Measurements from ENCODE around the gene PIK3R3. TPM values are rescaled to one million over a fixed set of nuclear protein-coding genes. Genes with fewer than 3 reads are reported as not detected.
A peak's percentile ranks its signal among the peaks of the same experiment; 100 is the strongest.

Gene PIK3R3
- total and polyA plus RNA-seq, 9 of the 15 experiments (the other 6 are each of a cell fraction or from before 2014, with no cell fraction given), result 1.4 to 7.7 (median 4.6) TPM

DNA sequence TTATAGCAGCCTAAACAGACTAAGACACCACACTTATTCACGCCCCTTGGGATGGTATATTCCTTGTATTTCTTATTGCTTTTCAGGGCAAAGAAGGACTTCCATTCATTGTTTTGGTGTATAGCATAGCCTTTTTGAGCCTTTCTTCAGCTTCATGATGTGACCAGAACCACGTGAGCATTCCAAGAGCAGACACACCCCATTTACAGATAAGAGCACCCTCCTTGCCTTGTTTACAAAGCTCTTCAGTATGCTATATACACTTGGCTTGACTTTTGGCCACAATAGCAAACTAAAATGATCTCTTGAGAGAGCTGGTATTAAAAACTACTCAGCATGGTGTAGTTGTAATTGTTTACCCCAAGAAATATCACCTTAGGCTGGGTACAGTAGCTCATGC is 78.7 kb downstream of the PIK3R3 start:
- no peak overlapping the region for H3K27ac ChIP-seq (ENCODE audit: extremely low read depth, low read depth, low read length)
- ChIA-PET CTCF (ENCODE audit: low intra/inter-chr PET ratio) (no interaction called here), POLR2A (interaction anchor here (0.5 to 1.5 kb wide), 13 partner anchors 12 to 533 kb away, joined by 3 to 8 read pairs (median 3); partner anchors contain the start of genes PIK3R3 and PRDX1)
- H3K36me3 ChIP-seq (ENCODE audit: control insufficient read depth, insufficient read depth, low read length), result no peaks in the 10 kb centered on the region
- peaks cover 0 to 10% of the 10 kb centered on the region in 2 experiments; a peak in 3 of 5 replicates for H3K4me1 ChIP-seq (replicated peaks in 1 of 2; ENCODE audit: control insufficient read depth in 2 of 2, insufficient read depth in 2 of 2, low read length in 2 of 2)
- ATAC-seq (peak; percentile 97), FAIRE-seq (peak; percentile 74), DNase-seq (ENCODE audit: extremely low read depth in 1 of 4, low spot score in 3 of 4) (peak in 1 of 4 experiments; percentile 62)
- no peak overlapping the region for H3K9ac ChIP-seq (ENCODE audit: insufficient read depth in 1 of 2, low read depth in 2 of 2, low read length in 2 of 2)
- no peaks in the 10 kb centered on the region for H3K9me1 ChIP-seq (ENCODE audit: control insufficient read depth, insufficient read depth, low read length)
- no peak overlapping the region for H3K4me3 ChIP-seq
- no peaks in the 10 kb centered on the region for H4K20me1 ChIP-seq (replicated peaks; ENCODE audit: control insufficient read depth, insufficient read depth, low read length)
- H2AFZ ChIP-seq (ENCODE audit: low read depth, low read length), result peak overlapping the region; percentile 47
- in situ Hi-C loops (cut with MboI), result no loop called here
- H3K79me2 ChIP-seq (ENCODE audit: control insufficient read depth, insufficient read depth, low read length), result no peaks in the 10 kb centered on the region
- intact Hi-C loops (cut with micrococcal nuclease), result no loop called here
- peak overlapping the region; percentile 20; the same call in 1 of the 2 replicates for H3K4me2 ChIP-seq (ENCODE audit: insufficient read depth, low read length)
- H3K9me3 ChIP-seq (replicated peaks; ENCODE audit: control insufficient read depth, insufficient read depth, low read depth, low read length), result no peaks in the 10 kb centered on the region
- no TSS peak for BruUV-seq (replicated peaks)
- H3K27me3 ChIP-seq (ENCODE audit: control insufficient read depth in 2 of 2, insufficient read depth in 2 of 2, low read length in 2 of 2), result no peaks in the 10 kb centered on the region
- WGBS (ENCODE audit: insufficient coverage, low coverage, missing lambda C conversion rate), result 20% methylated on average over 2 of the region's 2 CpGs
- TF ChIP-seq ZNF445 (CRISPR knock-in tag; IDR thresholded peaks at IDR 0.05; ENCODE audit: low read depth) (no peak), ZNF277 (CRISPR knock-in tag; IDR thresholded peaks at IDR 0.05; ENCODE audit: borderline replicate concordance) (no peak), MYC (IDR thresholded peaks at IDR 0.05; ENCODE audit: low read depth, low read length) (peak; percentile 63), MYC (CRISPR knock-in tag; IDR thresholded peaks at IDR 0.05; ENCODE audit: borderline replicate concordance, low read depth) (no peak), NONO (IDR thresholded peaks at IDR 0.05; ENCODE audit: low read depth in 2 of 2, low read length in 1 of 2) (no peak), MXI1 (IDR thresholded peaks at IDR 0.05; ENCODE audit: low read depth, low read length) (peak; percentile 58; the same call in 1 of the 2 replicates), TAF9B (IDR thresholded peaks at IDR 0.05; ENCODE audit: partially characterized antibody) (no peak), LEF1 (IDR thresholded peaks at IDR 0.05) (no peak), GATA2 (CRISPR knock-in tag; IDR thresholded peaks at IDR 0.05) (peak; percentile 49), TAL1 (IDR thresholded peaks at IDR 0.05) (no peak), SUPT5H (IDR thresholded peaks at IDR 0.05) (no peak), SMARCA5 (IDR thresholded peaks at IDR 0.05) (no peak), DIDO1 (tag; IDR thresholded peaks at IDR 0.05; ENCODE audit: low read depth) (no peak), EHMT2 (IDR thresholded peaks at IDR 0.05) (no peak), ZKSCAN3 (CRISPR knock-in tag; IDR thresholded peaks at IDR 0.05) (no peak), NFIX (CRISPR knock-in tag; IDR thresholded peaks at IDR 0.05; ENCODE audit: low read depth) (no peak), COPS2 (conservative IDR thresholded peaks at IDR 0.05) (no peak), ELF4 (CRISPR knock-in tag; IDR thresholded peaks at IDR 0.05) (no peak), RAD51 (IDR thresholded peaks at IDR 0.05; ENCODE audit: borderline replicate concordance, low read depth) (peak; percentile 89), DDX20 (tag; IDR thresholded peaks at IDR 0.05; ENCODE audit: low read depth) (peak; percentile 39; the same call in 1 of the 2 replicates), RBM15 (IDR thresholded peaks at IDR 0.05; ENCODE audit: insufficient read depth, low read length) (no peak)
- TF ChIP-seq, protein P1, sequence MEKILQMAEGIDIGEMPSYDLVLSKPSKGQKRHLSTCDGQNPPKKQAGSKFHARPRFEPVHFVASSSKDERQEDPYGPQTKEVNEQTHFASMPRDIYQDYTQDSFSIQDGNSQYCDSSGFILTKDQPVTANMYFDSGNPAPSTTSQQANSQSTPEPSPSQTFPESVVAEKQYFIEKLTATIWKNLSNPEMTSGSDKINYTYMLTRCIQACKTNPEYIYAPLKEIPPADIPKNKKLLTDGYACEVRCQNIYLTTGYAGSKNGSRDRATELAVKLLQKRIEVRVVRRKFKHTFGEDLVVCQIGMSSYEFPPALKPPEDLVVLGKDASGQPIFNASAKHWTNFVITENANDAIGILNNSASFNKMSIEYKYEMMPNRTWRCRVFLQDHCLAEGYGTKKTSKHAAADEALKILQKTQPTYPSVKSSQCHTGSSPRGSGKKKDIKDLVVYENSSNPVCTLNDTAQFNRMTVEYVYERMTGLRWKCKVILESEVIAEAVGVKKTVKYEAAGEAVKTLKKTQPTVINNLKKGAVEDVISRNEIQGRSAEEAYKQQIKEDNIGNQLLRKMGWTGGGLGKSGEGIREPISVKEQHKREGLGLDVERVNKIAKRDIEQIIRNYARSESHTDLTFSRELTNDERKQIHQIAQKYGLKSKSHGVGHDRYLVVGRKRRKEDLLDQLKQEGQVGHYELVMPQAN (IDR thresholded peaks at IDR 0.05; ENCODE audit: borderline replicate concordance), result no peak
- TF ChIP-seq, protein P2, sequence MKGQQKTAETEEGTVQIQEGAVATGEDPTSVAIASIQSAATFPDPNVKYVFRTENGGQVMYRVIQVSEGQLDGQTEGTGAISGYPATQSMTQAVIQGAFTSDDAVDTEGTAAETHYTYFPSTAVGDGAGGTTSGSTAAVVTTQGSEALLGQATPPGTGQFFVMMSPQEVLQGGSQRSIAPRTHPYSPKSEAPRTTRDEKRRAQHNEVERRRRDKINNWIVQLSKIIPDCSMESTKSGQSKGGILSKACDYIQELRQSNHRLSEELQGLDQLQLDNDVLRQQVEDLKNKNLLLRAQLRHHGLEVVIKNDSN (CRISPR knock-in tag; IDR thresholded peaks at IDR 0.05), result peak; percentile 89

All from K562 (cell line).